ENCODE results near the gene ITPRIP.

DNA sequence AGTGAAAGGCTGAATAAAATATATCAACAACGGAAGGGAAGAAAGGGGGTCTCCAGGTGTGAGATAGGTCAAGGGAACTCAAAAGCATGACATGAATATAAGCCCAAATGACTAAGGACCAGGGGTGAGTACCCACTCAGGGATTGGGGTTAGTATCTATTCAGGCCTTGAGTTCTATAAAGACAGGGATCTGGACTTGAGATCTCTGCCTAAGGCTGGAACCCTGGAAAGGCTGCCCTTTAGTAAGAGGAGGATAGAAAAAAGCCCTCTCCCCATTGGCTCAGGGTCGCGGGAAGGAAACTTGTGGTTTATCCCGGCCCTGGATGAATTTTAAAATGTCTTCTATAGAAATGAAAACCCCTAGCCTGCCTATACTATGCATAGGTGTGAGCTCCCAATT, 2.4 kb upstream of the ITPRIP start:
- TF ChIP-seq POLR2A (IDR thresholded peaks at IDR 0.05; ENCODE audit: low read depth, low read length) (no peak), POLR2AphosphoS5 (IDR thresholded peaks at IDR 0.05; ENCODE audit: low read depth, low read length) (no peak)
